HG03064 (cell line): ENCODE results near the gene ANO2.

ENCODE experiments used
- ATAC-seq: cut with Tn5 transposase; IDR thresholded peaks from one replicate; pipeline ENCODE4 v1.9.1; 2021; ENCODE audit warnings: low read depth; ENCODE audit not compliant: unreplicated experiment

ANO2 gene

DNA sequence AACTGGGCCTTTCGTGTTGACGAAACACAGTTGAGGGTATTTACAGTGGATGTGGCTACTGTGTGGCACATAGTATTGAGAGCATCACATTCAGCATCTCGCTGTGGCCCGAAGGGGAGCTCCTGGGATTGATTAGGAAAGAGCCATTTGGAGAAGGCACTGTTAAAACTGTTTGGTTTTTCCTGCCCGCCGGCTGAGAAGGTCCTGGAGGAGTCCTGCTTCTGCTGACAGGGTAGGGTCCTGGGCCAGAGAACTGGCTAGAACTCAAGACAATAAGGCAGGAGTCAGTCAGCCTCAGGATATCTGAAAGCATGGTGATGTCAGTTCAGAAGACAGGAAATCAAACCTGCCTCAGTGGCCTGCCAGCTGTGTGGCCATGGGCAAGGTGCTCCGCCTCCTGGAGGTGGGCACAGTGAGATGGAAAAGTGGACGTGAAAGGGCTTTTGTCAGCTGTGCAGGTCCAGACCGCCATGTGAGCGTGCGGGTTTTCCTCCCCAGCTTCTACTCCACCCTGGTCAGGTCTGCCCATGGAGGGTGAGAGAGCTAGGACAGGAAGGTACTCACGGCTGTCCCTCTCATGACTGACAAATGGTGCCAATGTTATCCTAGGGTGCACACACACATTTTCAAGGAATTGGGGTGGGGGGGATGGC is 420.8 kb downstream of the ANO2 start:
- ATAC-seq, result no peak

DNA sequence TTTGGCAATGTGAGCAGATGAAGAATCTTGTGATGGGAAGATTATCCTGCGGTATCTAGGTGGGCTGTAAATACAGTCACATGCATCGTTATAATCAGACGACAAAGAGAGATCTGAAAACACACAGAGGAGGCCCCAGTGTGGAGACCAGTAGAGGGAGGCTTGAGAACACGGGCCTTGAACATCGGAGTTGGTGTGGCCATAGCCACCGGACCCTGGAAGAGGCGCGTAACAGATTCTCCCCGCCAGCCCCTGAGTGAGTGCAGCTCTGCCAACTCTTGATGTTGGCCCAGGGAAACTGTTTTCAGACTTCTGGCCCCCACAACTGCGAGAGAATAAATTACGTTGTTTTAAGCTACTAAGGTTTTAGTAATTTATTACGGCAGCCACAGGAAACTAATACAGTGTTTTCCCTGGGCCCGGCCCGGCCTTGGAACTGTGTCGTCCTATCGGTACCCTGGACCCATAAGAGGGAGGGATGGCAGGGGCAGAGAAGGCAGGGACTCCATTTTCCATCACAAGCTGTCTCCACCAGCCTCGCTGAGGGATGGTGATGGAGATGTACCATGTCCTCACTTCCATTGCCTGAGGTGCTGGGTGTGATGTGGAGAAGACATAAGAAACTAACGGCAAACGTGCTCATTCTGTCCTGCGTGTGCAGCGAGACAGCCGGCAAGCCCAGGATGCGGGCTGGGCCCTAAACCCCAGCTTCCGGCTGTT is 421.5 kb downstream of the ANO2 start:
- no peak for ATAC-seq

DNA sequence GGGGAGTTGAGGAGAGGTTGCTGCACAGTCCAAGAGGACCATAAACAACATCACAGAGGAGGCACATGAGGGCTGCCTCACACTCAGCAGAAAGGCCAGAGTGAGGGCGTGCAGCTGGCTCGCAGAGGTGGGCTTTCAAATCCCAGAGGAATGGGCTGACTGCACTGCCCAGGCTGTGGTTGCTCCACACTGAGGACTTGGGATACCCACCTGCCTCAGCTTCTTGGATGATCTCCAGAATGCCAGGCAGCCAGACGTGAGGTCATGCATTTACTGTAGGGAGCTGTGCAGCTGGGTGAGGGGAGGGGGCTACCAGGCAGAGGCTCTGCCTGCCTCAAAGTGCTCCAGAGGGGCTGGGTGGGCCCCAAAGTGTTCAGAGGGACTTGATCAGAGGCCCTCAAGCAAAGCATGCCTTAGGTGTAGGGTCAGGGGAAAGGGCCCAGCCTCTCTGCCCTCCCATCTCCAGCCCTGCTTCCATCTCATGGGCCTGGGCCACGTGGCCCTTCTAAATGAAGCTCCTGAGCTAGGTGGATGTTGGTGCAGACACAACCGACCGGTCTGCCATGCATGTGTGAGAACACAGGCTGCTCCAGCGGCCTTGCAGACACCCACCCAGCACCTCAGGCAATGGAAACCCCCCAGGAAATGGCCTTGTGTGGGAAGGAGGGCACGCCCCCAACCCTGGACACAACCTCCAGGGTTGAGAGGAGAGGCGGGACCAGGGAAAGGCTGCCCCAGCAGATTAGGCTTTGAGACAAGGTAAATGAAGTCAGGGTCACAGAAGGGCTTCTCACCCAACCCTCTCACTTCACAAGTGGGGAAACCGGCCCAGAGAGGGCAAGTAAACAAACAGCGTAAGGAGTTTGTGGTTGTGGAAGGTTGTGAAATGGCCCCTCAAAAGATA is 422.4 kb downstream of the ANO2 start:
- no peak for ATAC-seq

DNA sequence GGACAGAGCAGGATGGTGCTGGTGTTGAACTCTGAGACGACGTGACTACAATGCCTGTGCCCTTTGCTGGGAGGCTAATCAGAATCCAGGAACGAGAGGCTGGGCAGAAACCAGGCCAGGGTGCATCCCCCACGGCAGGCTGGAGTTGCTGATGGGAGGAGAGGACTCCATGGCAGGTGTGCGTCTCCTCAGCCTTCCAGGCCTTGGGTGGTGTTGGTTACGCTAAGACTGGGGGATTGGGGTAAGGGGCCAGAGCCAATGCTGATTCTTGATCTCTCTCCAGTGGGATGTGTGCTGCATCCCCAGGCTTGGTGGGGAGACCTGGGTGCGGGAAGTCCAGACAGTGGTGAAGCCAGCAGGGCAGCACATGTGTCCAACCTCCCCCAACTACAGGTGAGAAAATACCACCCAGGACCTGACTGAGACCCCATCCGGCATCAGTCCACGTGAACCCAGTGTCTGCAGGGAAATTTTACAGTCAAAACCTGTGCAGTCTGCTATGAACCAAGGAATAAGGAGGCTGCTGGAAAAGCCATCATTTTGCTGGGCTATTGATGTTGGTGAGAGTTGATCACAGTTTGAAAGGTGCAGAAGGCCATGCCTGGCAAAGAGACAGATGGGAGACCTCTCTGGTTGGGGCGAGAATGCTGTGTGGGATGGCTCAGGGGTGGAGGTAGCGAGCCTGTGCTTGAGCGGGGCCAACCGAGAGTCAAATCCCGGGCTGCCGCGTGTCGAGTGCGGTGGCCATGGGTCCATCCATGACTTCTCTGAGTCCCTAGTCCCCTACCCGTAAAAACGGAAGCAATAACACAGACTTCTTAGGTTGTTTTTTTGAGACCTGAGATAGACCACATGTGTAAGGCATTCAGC is 423.4 kb downstream of the ANO2 start:
- ATAC-seq, result no peak

DNA sequence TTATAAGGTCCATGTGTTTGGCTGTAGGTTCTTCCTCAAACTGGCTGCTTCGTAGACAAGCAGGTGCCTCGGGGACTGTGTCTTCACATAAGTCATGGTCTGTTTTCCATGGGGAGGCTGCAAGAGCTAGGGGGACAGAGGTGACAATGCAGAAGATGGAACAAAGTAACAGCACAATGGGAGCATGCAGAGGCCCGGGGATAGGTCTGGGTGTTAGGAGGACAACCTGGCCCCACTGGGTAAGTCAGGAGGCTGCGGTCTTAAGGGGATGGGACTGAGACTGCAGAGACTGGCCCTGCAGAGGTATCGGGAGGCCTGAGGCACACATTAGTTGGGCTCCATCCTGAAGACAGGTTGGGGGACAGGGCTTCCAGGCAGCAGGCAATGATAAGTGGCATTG is 424.2 kb downstream of the ANO2 start:
- ATAC-seq, result no peak

DNA sequence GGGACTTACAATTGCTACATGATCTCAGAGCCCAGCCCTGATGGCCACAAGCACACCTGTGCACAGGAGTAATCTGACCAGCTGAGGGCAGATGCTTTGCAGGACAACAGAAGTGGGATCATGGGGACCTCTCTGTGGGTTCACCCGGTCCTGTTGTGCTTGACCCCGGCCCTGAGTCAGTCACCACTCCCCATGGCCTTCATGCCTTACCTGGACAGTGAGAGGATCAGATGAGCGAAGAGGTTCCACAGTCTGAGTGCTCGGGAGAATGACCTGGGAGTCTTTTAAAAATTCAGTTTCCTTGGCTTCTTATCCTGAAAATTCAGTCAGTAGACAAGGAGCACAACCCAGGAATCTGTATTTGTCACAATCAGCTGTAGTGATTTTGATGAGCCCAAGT is 425.0 kb downstream of the ANO2 start:
- no peak for ATAC-seq

- no peak for ATAC-seq
These were observed 426.3 kb downstream of the ANO2 start for GRCh38 chr12:5518584-5519365.

DNA sequence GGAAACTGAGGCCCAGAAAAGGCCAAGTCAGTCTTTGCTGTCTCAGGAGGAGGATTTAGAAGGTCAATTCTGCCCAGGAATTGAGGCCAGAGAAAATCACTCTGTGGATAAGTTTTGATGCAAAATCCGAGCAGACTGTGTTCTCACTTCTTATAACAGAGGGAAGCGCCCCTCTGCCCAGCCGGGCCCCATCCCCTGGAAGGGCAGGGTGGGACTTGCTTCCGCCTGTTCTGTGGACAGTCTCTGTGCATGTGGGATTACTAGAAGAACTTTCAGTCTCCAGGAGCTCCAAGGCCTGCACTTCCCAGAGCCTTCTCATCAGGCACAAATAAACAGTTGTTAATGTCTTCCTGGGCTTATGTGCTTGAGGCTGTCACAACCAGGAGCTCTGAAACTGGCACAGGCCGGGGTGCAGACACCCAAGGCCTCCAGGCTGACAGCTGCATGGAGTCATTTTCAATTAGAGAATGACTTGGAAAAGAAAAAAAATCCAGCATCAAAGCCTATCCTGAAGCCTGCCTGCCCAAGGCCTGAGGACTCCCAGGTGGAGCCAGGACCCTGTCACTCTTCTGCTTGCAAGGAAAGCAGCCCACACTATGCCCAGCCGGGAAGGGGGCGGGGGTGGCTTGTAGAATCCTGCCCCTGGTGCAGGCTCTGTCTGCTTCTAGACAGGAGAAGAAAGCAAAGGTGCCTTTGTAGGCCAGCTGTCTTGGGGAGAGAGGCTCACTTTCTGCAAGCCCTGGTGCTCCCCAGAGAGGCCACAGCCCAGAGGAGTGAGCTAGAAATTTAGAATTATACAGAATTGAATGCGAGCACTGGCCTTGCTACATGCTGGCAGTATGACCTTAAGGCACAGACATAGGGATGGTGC is 428.5 kb downstream of the ANO2 start:
- no peak for ATAC-seq

- no peak for ATAC-seq
These were observed 429.6 kb downstream of the ANO2 start for GRCh38 chr12:5515458-5515857.

- no peak for ATAC-seq
These were observed 430.5 kb downstream of the ANO2 start for GRCh38 chr12:5514545-5514944.

DNA sequence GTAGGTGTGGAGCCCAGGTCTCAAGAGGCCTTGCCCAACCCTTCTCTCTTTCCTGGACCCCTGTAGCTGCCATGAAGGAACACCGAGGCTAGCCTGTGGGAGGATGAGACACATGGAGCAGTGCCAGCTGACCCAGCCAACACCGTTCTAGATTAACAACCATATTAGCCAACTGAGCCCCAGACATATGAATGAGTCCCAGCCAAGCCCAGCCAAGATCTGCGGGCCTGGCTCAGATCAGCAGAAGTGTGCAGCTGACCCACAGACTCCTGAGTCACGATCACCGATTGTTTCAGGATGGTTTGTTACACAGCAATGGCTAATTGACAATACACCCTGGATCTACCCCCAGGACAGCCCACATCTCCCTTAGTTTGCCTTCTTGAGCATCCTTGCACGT is 431.0 kb downstream of the ANO2 start:
- no peak for ATAC-seq

DNA sequence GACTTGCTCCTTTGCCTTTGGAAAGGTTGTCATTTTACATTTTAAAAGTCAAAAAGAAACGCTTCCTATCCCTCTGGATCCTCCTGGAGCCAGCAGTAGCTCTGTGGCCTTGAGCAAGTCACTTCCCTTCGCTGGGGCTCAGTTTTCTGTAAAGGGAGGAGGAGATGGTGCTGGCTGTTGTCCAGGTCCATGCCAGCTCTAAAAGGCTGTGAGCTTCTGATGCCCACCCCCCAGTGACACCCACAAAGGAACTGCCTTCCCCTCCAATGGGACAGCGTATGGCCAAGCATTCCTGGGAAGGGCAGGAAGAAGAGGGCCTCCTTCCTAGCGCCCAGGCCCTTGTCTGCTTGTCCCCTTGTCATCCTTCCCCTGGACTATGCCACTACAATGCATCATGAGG is 431.7 kb downstream of the ANO2 start:
- ATAC-seq, result no peak
